Naive thymus-derived CD8-positive, alpha-beta T cell (primary cell): ENCODE results near the gene ZNF223. TPM values are rescaled to one million over a fixed set of nuclear protein-coding genes. Genes with fewer than 3 reads are reported as not detected.
A peak's percentile ranks its signal among the peaks of the same experiment; 100 is the strongest.

Source experiments
- ATAC-seq, 2 donors: fragments of 150-1000 bp; cut with Tn5 transposase in 1 of 2; sonication (Bioruptor Pico), chemical (Tn5 transposase) in 1 of 2; 1 replicate in 1 of 2; 2 replicates in 1 of 2; pipeline ENCODE4 v1.10.0; 2021; ENCODE audit warnings: mild to moderate bottlenecking in 2 of 2, moderate library complexity in 2 of 2
- POLR2A ChIA-PET: fragments of 350-600 bp; sonication (Branson Sonifier 250); formaldehyde crosslinking; loops from one replicate; lab custom pipeline; 2021; ENCODE audit warnings: antibody characterized with exemption; lab: Charles Lee
- DNase-seq, 10 donors: peaks; one replicate each; pipeline versions ENCODE4 v3.0.0 to v3.0.0-alpha.2; 2020 to 2022
- H3K27ac Mint-ChIP-seq, 10 donors: one replicate each; pipeline ENCODE4 v1.8.0; 2020 to 2022; ENCODE audit warnings: mild to moderate bottlenecking in 10 of 10, mixed read lengths in 10 of 10, moderate library complexity in 4 of 10, inconsistent platforms in 1 of 10
- H3K27me3 Mint-ChIP-seq, 5 donors: one replicate each; pipeline ENCODE4 v1.8.0; 2021 to 2022; ENCODE audit warnings: mixed read lengths in 5 of 5
- H3K36me3 Mint-ChIP-seq, 3 donors: one replicate each; pipeline ENCODE4 v1.8.0; 2020 to 2022; ENCODE audit warnings: mixed read lengths in 3 of 3, mild to moderate bottlenecking in 2 of 3, inconsistent platforms in 1 of 3
- H3K4me1 Mint-ChIP-seq, 4 donors: one replicate each; pipeline ENCODE4 v1.8.0; 2021 to 2022; ENCODE audit warnings: mixed read lengths in 4 of 4
- H3K4me3 Mint-ChIP-seq, 10 donors: one replicate each; pipeline ENCODE4 v1.8.0; 2020 to 2022; ENCODE audit warnings: mild to moderate bottlenecking in 10 of 10, mixed read lengths in 10 of 10, moderate library complexity in 6 of 10, inconsistent platforms in 1 of 10
- H3K9me3 Mint-ChIP-seq, 9 donors: one replicate each; pipeline ENCODE4 v1.8.0; 2020 to 2022; ENCODE audit warnings: mixed read lengths in 9 of 9, mild to moderate bottlenecking in 3 of 9, inconsistent platforms in 1 of 9, moderate library complexity in 1 of 9
- polyA plus RNA-seq, 3 donors: library from polyadenylated mRNA; unstranded; fragments of 300-500 nt; fragmentation: Illumina TruSeq; gene quantifications; one replicate each; pipeline ENCODE4 v1.2.3, GENCODE V29; 2021
- total RNA-seq, 8 experiments: library from RNA in 2 of 8; stranded (reverse) in 2 of 8; gene quantifications; one replicate each; pipeline ENCODE4 v1.2.3 and lab custom pipeline; 2021 to 2026

Gene ZNF223
- total and polyA plus RNA-seq, 5 experiments from 2014 or later = 3.2 to 9.7 (median 4.0) TPM

DNA sequence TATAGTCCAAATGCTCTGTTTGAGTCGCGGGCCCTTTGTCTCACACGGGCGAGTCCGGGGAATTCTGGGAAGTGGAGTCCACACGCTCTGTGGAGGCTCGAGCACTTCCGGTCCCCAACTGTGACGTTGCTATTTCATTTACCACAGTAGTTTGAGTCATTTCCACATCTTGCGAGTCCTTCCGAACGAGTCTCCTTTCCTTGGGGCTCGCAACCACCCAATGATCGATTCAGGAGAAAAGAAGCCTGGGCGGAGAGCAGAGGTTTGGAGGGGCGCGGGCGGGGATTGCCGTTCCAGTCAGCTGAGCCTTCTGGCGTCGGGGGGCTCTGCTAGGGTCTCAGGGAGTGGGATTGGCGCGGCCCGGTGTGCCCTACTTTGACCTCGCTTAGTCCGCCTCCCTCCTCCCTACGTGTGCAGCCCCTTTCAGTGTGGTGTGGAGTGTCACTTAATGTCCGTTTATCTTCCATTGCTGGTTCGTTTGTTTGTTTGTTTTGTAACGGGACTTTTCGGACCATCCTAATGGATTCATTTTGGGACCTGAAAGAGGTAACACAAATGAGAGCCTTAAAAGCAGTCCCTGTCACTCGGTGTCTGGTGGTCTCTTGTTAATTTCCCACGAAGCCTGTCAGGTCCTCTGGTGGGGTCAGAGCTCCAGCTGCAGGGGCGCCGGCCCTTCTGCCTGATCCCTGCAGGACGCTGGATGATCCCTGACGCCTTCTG is 26.5 kb upstream of the ZNF223 start, which contains the start of gene ZNF222:
ZNF222 (plus strand) TSS at position 163 of the 720 bp plus-strand sequence; CDS start at position 221, 58 bp downstream.
- H3K36me3 Mint-ChIP-seq = peaks cover 42 to 53% (median 52%) of the 10 kb centered on the region in 3 donors
- H3K9me3 Mint-ChIP-seq = peaks cover 0 to 64% (median 42%) of the 10 kb centered on the region in 9 donors
- ATAC-seq = peak; percentile 99 to 100
- peaks cover 0 to 8% (median under 1%) of the 10 kb centered on the region in 5 donors for H3K27me3 Mint-ChIP-seq
- H3K27ac Mint-ChIP-seq = peak within 1 kb of the TSS; percentile 82 to 98 (median 94)
- POLR2A ChIA-PET = interaction anchor here (1.1 to 1.5 kb wide), 2 partner anchors 26 to 139 kb away, joined by 3 to 6 read pairs; partner anchors contain the start of gene ZNF223
- H3K4me3 Mint-ChIP-seq = peak within 1 kb of the TSS; percentile 96 to 100 (median 99)
- peak; percentile 46 to 90 (median 70) for DNase-seq
- H3K4me1 Mint-ChIP-seq = peaks cover 16 to 35% (median 25%) of the 10 kb centered on the region in 4 donors

- Mint-ChIP-seq H3K27me3 (no peaks in the 10 kb centered on the region), H3K4me1 (peaks cover 16 to 35% (median 25%) of the 10 kb centered on the region in 4 donors), H3K9me3 (peaks cover 0 to 65% (median 40%) of the 10 kb centered on the region in 9 donors), H3K4me3 (peak overlapping the region in 9 of 10 donors; percentile 28 to 100 (median 97)), H3K27ac (peak overlapping the region in 2 of 10 donors; percentile 18 to 81), H3K36me3 (peaks cover 52 to 64% (median 54%) of the 10 kb centered on the region in 3 donors)
- no peak for ATAC-seq
- POLR2A ChIA-PET = no interaction called here
- DNase-seq = no peak
Measured at GRCh38 chr19:44026622-44027021, 25.2 kb upstream of the ZNF223 start.

DNA sequence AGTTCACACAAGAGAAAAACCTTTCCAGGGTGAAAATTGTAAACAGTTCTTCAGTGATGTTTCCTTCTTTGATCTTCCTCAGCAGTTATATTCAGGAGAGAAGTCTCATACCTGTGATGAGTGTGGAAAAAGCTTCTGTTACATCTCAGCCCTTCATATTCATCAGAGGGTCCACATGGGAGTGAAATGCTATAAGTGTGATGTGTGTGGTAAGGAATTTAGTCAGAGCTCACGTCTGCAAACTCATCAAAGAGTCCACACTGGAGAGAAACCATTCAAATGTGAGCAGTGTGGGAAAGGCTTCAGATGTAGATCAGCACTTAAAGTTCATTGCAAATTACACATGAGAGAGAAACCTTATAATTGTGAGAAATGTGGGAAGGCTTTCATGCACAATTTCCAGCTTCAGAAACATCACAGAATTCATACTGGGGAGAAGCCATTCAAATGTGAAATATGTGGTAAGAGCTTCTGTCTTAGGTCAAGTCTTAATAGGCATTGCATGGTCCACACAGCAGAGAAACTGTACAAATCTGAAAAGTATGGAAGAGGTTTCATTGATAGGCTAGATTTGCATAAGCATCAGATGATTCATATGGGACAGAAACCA is 19.7 kb upstream of the ZNF223 start:
- H3K9me3 Mint-ChIP-seq = peaks cover 17 to 97% (median 72%) of the 10 kb centered on the region in 9 donors
- H3K4me3 Mint-ChIP-seq = no peak overlapping the region
- H3K27ac Mint-ChIP-seq = no peak overlapping the region
- no peaks in the 10 kb centered on the region for H3K27me3 Mint-ChIP-seq
- POLR2A ChIA-PET = no interaction called here
- H3K36me3 Mint-ChIP-seq = peaks cover 56 to 80% (median 75%) of the 10 kb centered on the region in 3 donors
- ATAC-seq (no peak), DNase-seq (no peak)
- H3K4me1 Mint-ChIP-seq = peaks cover 0 to 12% (median 6%) of the 10 kb centered on the region in 4 donors

DNA sequence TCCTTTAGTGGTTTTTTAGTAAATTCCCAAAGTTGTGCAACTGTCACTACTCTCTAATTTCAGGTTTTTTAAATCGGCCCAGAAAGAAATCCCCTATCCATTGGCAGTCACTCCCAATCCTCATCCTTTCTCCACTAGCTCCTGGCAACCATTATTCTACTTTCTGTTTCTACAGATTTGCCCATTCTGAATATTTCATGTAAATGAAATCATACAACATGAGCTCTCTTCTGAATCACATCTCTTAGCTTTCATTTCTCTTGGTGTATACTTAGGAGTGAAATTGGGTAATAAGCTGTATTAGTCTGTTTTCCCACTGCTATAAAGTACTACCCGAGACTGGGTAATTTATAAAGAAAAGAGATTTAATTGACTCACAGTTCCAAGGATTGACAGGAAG is 9.7 kb upstream of the ZNF223 start:
- Mint-ChIP-seq H3K36me3 (peaks cover 0 to 69% (median 19%) of the 10 kb centered on the region in 3 donors), H3K27ac (no peak overlapping the region), H3K4me1 (no peaks in the 10 kb centered on the region), H3K4me3 (no peak overlapping the region), H3K27me3 (peaks cover 5 to 33% (median 16%) of the 10 kb centered on the region in 5 donors), H3K9me3 (peaks cover 24 to 86% (median 55%) of the 10 kb centered on the region in 9 donors)
- ATAC-seq (no peak), DNase-seq (no peak)
- POLR2A ChIA-PET = no interaction called here

- H3K36me3 Mint-ChIP-seq = peaks cover 22 to 44% (median 35%) of the 10 kb centered on the region in 3 donors
Measured at GRCh38 chr19:44050740-44051649, 841 bp upstream of the ZNF223 start.

GRCh38 chr19:44055870-44056269 is 4.0 kb downstream of the ZNF223 start:
- POLR2A ChIA-PET = no interaction called here
- H3K9me3 Mint-ChIP-seq = peaks cover 9 to 73% (median 38%) of the 10 kb centered on the region in 9 donors
- H3K36me3 Mint-ChIP-seq = peaks cover 58 to 72% (median 58%) of the 10 kb centered on the region in 3 donors

More at GRCh38 chr19:44050740-44051649, 841 bp upstream of the ZNF223 start:
- H3K4me1 Mint-ChIP-seq = peaks cover 13 to 32% (median 22%) of the 10 kb centered on the region in 4 donors
- H3K9me3 Mint-ChIP-seq = peaks cover 13 to 42% (median 26%) of the 10 kb centered on the region in 9 donors
- ATAC-seq (peak; percentile 70 to 75), DNase-seq (peak in 2 of 10 donors; percentile 13 to 15)
- POLR2A ChIA-PET = interaction anchor here (1.1 to 1.5 kb wide), 6 partner anchors 12 to 161 kb away, joined by 3 to 6 read pairs (median 4); partner anchors contain the start of genes ZNF222, ZNF226 and ZNF227
- peaks cover 1 to 14% (median 4%) of the 10 kb centered on the region in 5 donors for H3K27me3 Mint-ChIP-seq
- H3K27ac Mint-ChIP-seq = peak overlapping the region; percentile 67 to 94 (median 86)
- peak overlapping the region; percentile 91 to 99 (median 96) for H3K4me3 Mint-ChIP-seq

DNA sequence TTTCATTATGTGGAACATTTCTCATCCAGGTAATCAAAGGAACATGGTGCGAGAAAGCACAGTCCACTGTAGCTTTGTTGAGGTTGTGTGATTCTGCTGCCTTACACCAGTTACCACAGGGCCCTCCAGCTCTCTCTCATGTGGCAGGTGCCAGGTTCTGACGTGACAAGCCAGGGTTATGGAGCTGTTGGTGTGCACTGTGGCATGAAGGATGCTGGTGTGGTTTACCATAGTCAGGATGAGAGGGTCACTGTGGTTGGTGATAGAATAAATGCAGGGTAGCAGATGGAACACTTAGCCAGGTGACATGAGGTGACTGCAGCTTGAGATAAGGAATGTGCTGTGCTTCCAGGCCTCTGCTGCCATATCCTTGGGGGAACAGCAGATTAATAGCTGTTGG is 7.4 kb downstream of the ZNF223 start:
- ATAC-seq (no peak), DNase-seq (no peak)
- peaks cover 0 to 5% (median 0%) of the 10 kb centered on the region in 4 donors for H3K4me1 Mint-ChIP-seq
- H3K27me3 Mint-ChIP-seq = no peaks in the 10 kb centered on the region
- peaks cover 73 to 91% (median 86%) of the 10 kb centered on the region in 3 donors for H3K36me3 Mint-ChIP-seq
- H3K27ac Mint-ChIP-seq = no peak overlapping the region
- H3K9me3 Mint-ChIP-seq = peaks cover 6 to 90% (median 50%) of the 10 kb centered on the region in 9 donors
- H3K4me3 Mint-ChIP-seq = no peak overlapping the region
- POLR2A ChIA-PET = no interaction called here

More at GRCh38 chr19:44055870-44056269, 4.0 kb downstream of the ZNF223 start:
- H3K4me3 Mint-ChIP-seq = peak overlapping the region in 1 of 10 donors; percentile 29
- no peaks in the 10 kb centered on the region for H3K27me3 Mint-ChIP-seq
- H3K27ac Mint-ChIP-seq = no peak overlapping the region
- no peak for DNase-seq
- ATAC-seq = no peak
- peaks cover 11 to 29% (median 18%) of the 10 kb centered on the region in 4 donors for H3K4me1 Mint-ChIP-seq

- Mint-ChIP-seq H3K27me3 (no peaks in the 10 kb centered on the region), H3K27ac (peak overlapping the region in 1 of 10 donors; percentile 51), H3K9me3 (peaks cover 3 to 91% (median 49%) of the 10 kb centered on the region in 9 donors), H3K4me3 (no peak overlapping the region), H3K4me1 (no peaks in the 10 kb centered on the region), H3K36me3 (peaks cover 73 to 91% (median 81%) of the 10 kb centered on the region in 3 donors)
- DNase-seq (no peak), ATAC-seq (no peak)
- POLR2A ChIA-PET = no interaction called here
Measured at GRCh38 chr19:44061038-44061437, 9.2 kb downstream of the ZNF223 start.

- peaks cover 52 to 78% (median 69%) of the 10 kb centered on the region in 3 donors for H3K36me3 Mint-ChIP-seq
- POLR2A ChIA-PET = no interaction called here
- peaks cover 23 to 91% (median 50%) of the 10 kb centered on the region in 9 donors for H3K9me3 Mint-ChIP-seq
- no peaks in the 10 kb centered on the region for H3K27me3 Mint-ChIP-seq
- DNase-seq = no peak
- H3K27ac Mint-ChIP-seq = no peak overlapping the region
- H3K4me1 Mint-ChIP-seq = peaks cover under 1 to 5% (median 4%) of the 10 kb centered on the region in 4 donors
- ATAC-seq = no peak
- peak overlapping the region in 1 of 10 donors; percentile 10 for H3K4me3 Mint-ChIP-seq
Measured at GRCh38 chr19:44066305-44066704, 14.5 kb downstream of the ZNF223 start.

GRCh38 chr19:44069415-44069814 is 17.6 kb downstream of the ZNF223 start:
- no peak overlapping the region for H3K4me3 Mint-ChIP-seq
- no peak for ATAC-seq
- H3K36me3 Mint-ChIP-seq = peaks cover 21 to 58% (median 38%) of the 10 kb centered on the region in 3 donors
- POLR2A ChIA-PET = no interaction called here
- no peak overlapping the region for H3K27ac Mint-ChIP-seq
- peaks cover 12 to 28% (median 25%) of the 10 kb centered on the region in 4 donors for H3K4me1 Mint-ChIP-seq
- H3K9me3 Mint-ChIP-seq = peaks cover 23 to 69% (median 46%) of the 10 kb centered on the region in 9 donors
- no peaks in the 10 kb centered on the region for H3K27me3 Mint-ChIP-seq
- DNase-seq = no peak

GRCh38 chr19:44071824-44072542 is 20.1 kb downstream of the ZNF223 start, which contains the start of gene ZNF284:
Gene ZNF284 (plus strand): TSS chr19:44072159. CDS start chr19:44076390, 4,231 bp downstream.
- Mint-ChIP-seq H3K27me3 (no peaks in the 10 kb centered on the region), H3K36me3 (peaks cover 15 to 43% (median 25%) of the 10 kb centered on the region in 3 donors), H3K4me3 (peak within 1 kb of the TSS; percentile 86 to 95 (median 92)), H3K9me3 (peaks cover 11 to 48% (median 32%) of the 10 kb centered on the region in 9 donors), H3K27ac (peak within 1 kb of the TSS; percentile 60 to 91 (median 82)), H3K4me1 (peaks cover 14 to 37% (median 26%) of the 10 kb centered on the region in 4 donors)
- POLR2A ChIA-PET = interaction anchor here (0.7 to 1.7 kb wide), 5 partner anchors 21 to 1670 kb away, joined by 4 to 11 read pairs (median 5); partner anchors contain the start of gene ZNF224
- ATAC-seq = peak; percentile 99 to 100
- DNase-seq = peak; percentile 58 to 93 (median 80)
